ENCODE measurements around the gene FAM216A. TPM values are rescaled to one million over a fixed set of nuclear protein-coding genes. Genes with fewer than 3 reads are reported as not detected.

The FAM216A gene
- total RNA-seq, 1 donor from 2014 or later: 11.3 TPM

GRCh38 chr12:110501399-110501751, 32.7 kb downstream of the FAM216A start:
- peaks cover 8% of the 10 kb centered on the region for H3K4me1 ChIP-seq (ENCODE audit: insufficient read depth, low read length)
- peak overlapping the region; percentile 95 for H3K9ac ChIP-seq (ENCODE audit: low read length)
- H3K36me3 ChIP-seq (ENCODE audit: insufficient read depth, low read length): peaks cover 6% of the 10 kb centered on the region
- H2AFZ ChIP-seq (ENCODE audit: low read depth, low read length): peak overlapping the region; percentile 90
- Mint-ChIP-seq H3K27me3 (ENCODE audit: low read depth, unreplicated experiment) (no peaks in the 10 kb centered on the region), H3K36me3 (ENCODE audit: low read depth, unreplicated experiment) (peaks cover 1% of the 10 kb centered on the region), H3K4me3 (ENCODE audit: unreplicated experiment) (peak overlapping the region; percentile 99), H3K9me3 (ENCODE audit: unreplicated experiment) (no peaks in the 10 kb centered on the region), H3K4me1 (ENCODE audit: low read depth, unreplicated experiment) (peaks cover 11% of the 10 kb centered on the region), H3K27ac (ENCODE audit: unreplicated experiment) (peak overlapping the region; percentile 90)
- peak; percentile 62 for DNase-seq (ENCODE audit: low read depth)
- no peaks in the 10 kb centered on the region for H3K9me3 ChIP-seq (ENCODE audit: insufficient read depth, low read depth, low read length)
- H4K20me1 ChIP-seq (ENCODE audit: insufficient read depth, low read length): peaks cover 3% of the 10 kb centered on the region
- H3K79me2 ChIP-seq (ENCODE audit: insufficient read depth, low read length): peaks cover 51% of the 10 kb centered on the region
- peak overlapping the region; percentile 83 for H3K27ac ChIP-seq (ENCODE audit: low read depth, low read length)
- no peak for TF ChIP-seq EZH2 (IDR thresholded peaks at IDR 0.05; ENCODE audit: insufficient read depth, low read length)
- TF ChIP-seq, protein P1, sequence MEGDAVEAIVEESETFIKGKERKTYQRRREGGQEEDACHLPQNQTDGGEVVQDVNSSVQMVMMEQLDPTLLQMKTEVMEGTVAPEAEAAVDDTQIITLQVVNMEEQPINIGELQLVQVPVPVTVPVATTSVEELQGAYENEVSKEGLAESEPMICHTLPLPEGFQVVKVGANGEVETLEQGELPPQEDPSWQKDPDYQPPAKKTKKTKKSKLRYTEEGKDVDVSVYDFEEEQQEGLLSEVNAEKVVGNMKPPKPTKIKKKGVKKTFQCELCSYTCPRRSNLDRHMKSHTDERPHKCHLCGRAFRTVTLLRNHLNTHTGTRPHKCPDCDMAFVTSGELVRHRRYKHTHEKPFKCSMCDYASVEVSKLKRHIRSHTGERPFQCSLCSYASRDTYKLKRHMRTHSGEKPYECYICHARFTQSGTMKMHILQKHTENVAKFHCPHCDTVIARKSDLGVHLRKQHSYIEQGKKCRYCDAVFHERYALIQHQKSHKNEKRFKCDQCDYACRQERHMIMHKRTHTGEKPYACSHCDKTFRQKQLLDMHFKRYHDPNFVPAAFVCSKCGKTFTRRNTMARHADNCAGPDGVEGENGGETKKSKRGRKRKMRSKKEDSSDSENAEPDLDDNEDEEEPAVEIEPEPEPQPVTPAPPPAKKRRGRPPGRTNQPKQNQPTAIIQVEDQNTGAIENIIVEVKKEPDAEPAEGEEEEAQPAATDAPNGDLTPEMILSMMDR (IDR thresholded peaks at IDR 0.05; ENCODE audit: insufficient read depth, low read depth, low read length): no peak
- H3K4me2 ChIP-seq (ENCODE audit: low read length): peak overlapping the region; percentile 90
- H3K27me3 ChIP-seq (ENCODE audit: insufficient read depth, low read length): no peaks in the 10 kb centered on the region
- no peak for FAIRE-seq
- peak overlapping the region; percentile 93 for H3K4me3 ChIP-seq (ENCODE audit: insufficient read depth, low read depth, low read length)

- peak within 1 kb of the TSS; percentile 95 for H3K9ac ChIP-seq (ENCODE audit: low read length)
- no peak for FAIRE-seq
- peaks cover 3% of the 10 kb centered on the region for H4K20me1 ChIP-seq (ENCODE audit: insufficient read depth, low read length)
- H3K27ac Mint-ChIP-seq (ENCODE audit: unreplicated experiment): peak within 1 kb of the TSS; percentile 95
- H3K36me3 Mint-ChIP-seq (ENCODE audit: low read depth, unreplicated experiment): peaks cover 1% of the 10 kb centered on the region
- H3K9me3 Mint-ChIP-seq (ENCODE audit: unreplicated experiment): no peaks in the 10 kb centered on the region
- H3K36me3 ChIP-seq (ENCODE audit: insufficient read depth, low read length): peaks cover 3% of the 10 kb centered on the region
- H3K27me3 Mint-ChIP-seq (ENCODE audit: low read depth, unreplicated experiment): no peaks in the 10 kb centered on the region
- peak within 1 kb of the TSS; percentile 90 for H2AFZ ChIP-seq (ENCODE audit: low read depth, low read length)
- H3K4me2 ChIP-seq (ENCODE audit: low read length): peak within 1 kb of the TSS; percentile 90
- H3K4me3 Mint-ChIP-seq (ENCODE audit: unreplicated experiment): peak within 1 kb of the TSS; percentile 99
- H3K4me1 Mint-ChIP-seq (ENCODE audit: low read depth, unreplicated experiment): peaks cover 11% of the 10 kb centered on the region
- H3K79me2 ChIP-seq (ENCODE audit: insufficient read depth, low read length): peaks cover 46% of the 10 kb centered on the region
- H3K4me3 ChIP-seq (ENCODE audit: insufficient read depth, low read depth, low read length): peak within 1 kb of the TSS; percentile 93
- no peaks in the 10 kb centered on the region for H3K9me3 ChIP-seq (ENCODE audit: insufficient read depth, low read depth, low read length)
- TF ChIP-seq, protein P1 (IDR thresholded peaks at IDR 0.05; ENCODE audit: insufficient read depth, low read depth, low read length): no peak
- no peak for TF ChIP-seq EZH2 (IDR thresholded peaks at IDR 0.05; ENCODE audit: insufficient read depth, low read length)
- DNase-seq (ENCODE audit: low read depth): peak; percentile 97
- no peaks in the 10 kb centered on the region for H3K27me3 ChIP-seq (ENCODE audit: insufficient read depth, low read length)
- peaks cover 8% of the 10 kb centered on the region for H3K4me1 ChIP-seq (ENCODE audit: insufficient read depth, low read length)
- peak within 1 kb of the TSS; percentile 83 for H3K27ac ChIP-seq (ENCODE audit: low read depth, low read length)
Observed at GRCh38 chr12:110501752-110502738, 33.4 kb downstream of the FAM216A start, which contains the start of the genes RAD9B and VPS29. Gene RAD9B (plus strand): TSS chr12:110502331. CDS start chr12:110502338, 7 bp downstream. Gene VPS29 (minus strand): TSS chr12:110502111. CDS start chr12:110502051, 60 bp downstream.
